Activated B cell treated with CpG ODN at 0.5 μM for 24 hours (primary cell): ENCODE data around the gene THBS2. TPM values are rescaled to one million over a fixed set of nuclear protein-coding genes. Genes with fewer than 3 reads are reported as not detected.

Experiments
- ATAC-seq: fragments of 200-7000 bp; cut with Tn5 transposase; one replicate; pipeline ENCODE4 v1.10.0; 2021; ENCODE audit warnings: low read depth, mild to moderate bottlenecking, moderate library complexity
- CTCF ChIA-PET: fragments of 350-600 bp; sonication (Branson Sonifier 250); formaldehyde crosslinking; loops from one replicate; lab custom pipeline; 2021; ENCODE audit warnings: antibody characterized with exemption; lab: Charles Lee
- POLR2A ChIA-PET: fragments of 350-600 bp; sonication (Branson Sonifier 250); formaldehyde crosslinking; loops from one replicate; lab custom pipeline; 2021; ENCODE audit warnings: antibody characterized with exemption; lab: Charles Lee
- DNase-seq: peaks from one replicate; pipeline ENCODE4 v3.0.0; 2022
- H3K27ac Mint-ChIP-seq: one replicate; pipeline ENCODE4 v1.8.0; 2020; ENCODE audit warnings: mixed read lengths
- H3K27me3 Mint-ChIP-seq: one replicate; pipeline ENCODE4 v1.8.0; 2021; ENCODE audit warnings: mixed read lengths
- H3K36me3 Mint-ChIP-seq: one replicate; pipeline ENCODE4 v1.8.0; 2021; ENCODE audit warnings: low read depth, mixed read lengths
- H3K4me1 Mint-ChIP-seq: one replicate; pipeline ENCODE4 v1.8.0; 2021; ENCODE audit warnings: mixed read lengths
- H3K4me3 Mint-ChIP-seq: one replicate; pipeline ENCODE4 v1.8.0; 2020; ENCODE audit warnings: mild to moderate bottlenecking, mixed read lengths
- H3K9me3 Mint-ChIP-seq: one replicate; pipeline ENCODE4 v1.8.0; 2020; ENCODE audit warnings: mixed read lengths
- CTCF ChIP-seq: fragments of 200-600 bp; IDR thresholded peaks from one replicate; pipeline ENCODE4 v1.8.0; 2022; ENCODE audit warnings: antibody characterized with exemption, mild to moderate bottlenecking
- intact Hi-C: fragments of 100-400 bp; cut with micrococcal nuclease; formaldehyde crosslinking; loops from one replicate; pipeline ENCODE4 v1.15.1; 2024
- total RNA-seq: library from RNA; stranded (reverse); gene quantifications from 2 replicates; pipeline ENCODE4 v1.2.3, GENCODE V29; 2022

Gene THBS2
- total RNA-seq, 1 donor from 2014 or later = not detected

GRCh38 chr6:169286961-169287360 is 33.3 kb upstream of the THBS2 start:
- no peak for TF ChIP-seq CTCF
- Mint-ChIP-seq H3K27me3 (peaks cover 2% of the 10 kb centered on the region), H3K4me3 (no peak overlapping the region), H3K9me3 (no peaks in the 10 kb centered on the region), H3K4me1 (no peaks in the 10 kb centered on the region), H3K27ac (no peak overlapping the region), H3K36me3 (no peaks in the 10 kb centered on the region)
- no peak for DNase-seq
- ChIA-PET CTCF (no interaction called here), POLR2A (no interaction called here)
- ATAC-seq = no peak
- intact Hi-C loops = no loop called here

GRCh38 chr6:169285165-169285564 is 31.5 kb upstream of the THBS2 start:
- Mint-ChIP-seq H3K4me1 (no peaks in the 10 kb centered on the region), H3K27ac (no peak overlapping the region), H3K4me3 (no peak overlapping the region), H3K36me3 (no peaks in the 10 kb centered on the region), H3K9me3 (no peaks in the 10 kb centered on the region), H3K27me3 (peaks cover 4% of the 10 kb centered on the region)
- ChIA-PET POLR2A (no interaction called here), CTCF (no interaction called here)
- no peak for TF ChIP-seq CTCF
- DNase-seq (no peak), ATAC-seq (no peak)
- intact Hi-C loops = no loop called here

GRCh38 chr6:169283924-169284323 is 30.3 kb upstream of the THBS2 start:
- Mint-ChIP-seq H3K27ac (no peak overlapping the region), H3K4me3 (no peak overlapping the region), H3K9me3 (no peaks in the 10 kb centered on the region), H3K27me3 (peaks cover 4% of the 10 kb centered on the region), H3K4me1 (no peaks in the 10 kb centered on the region), H3K36me3 (no peaks in the 10 kb centered on the region)
- TF ChIP-seq CTCF = no peak
- ChIA-PET POLR2A (no interaction called here), CTCF (no interaction called here)
- no peak for DNase-seq
- no peak for ATAC-seq
- intact Hi-C loops = no loop called here

- intact Hi-C loops = no loop called here
Measured at GRCh38 chr6:169282043-169282442, 28.4 kb upstream of the THBS2 start.

GRCh38 chr6:169277619-169278018 is 24.0 kb upstream of the THBS2 start:
- DNase-seq (no peak), ATAC-seq (no peak)
- H3K27me3 Mint-ChIP-seq = peaks cover 2% of the 10 kb centered on the region
- intact Hi-C loops = no loop called here
- no peaks in the 10 kb centered on the region for H3K4me1 Mint-ChIP-seq
- no peaks in the 10 kb centered on the region for H3K9me3 Mint-ChIP-seq
- no peaks in the 10 kb centered on the region for H3K36me3 Mint-ChIP-seq
- no peak overlapping the region for H3K4me3 Mint-ChIP-seq
- ChIA-PET POLR2A (no interaction called here), CTCF (no interaction called here)
- no peak for TF ChIP-seq CTCF
- no peak overlapping the region for H3K27ac Mint-ChIP-seq

More at GRCh38 chr6:169282043-169282442, 28.4 kb upstream of the THBS2 start:
- ChIA-PET CTCF (no interaction called here), POLR2A (no interaction called here)
- H3K27ac Mint-ChIP-seq = no peak overlapping the region
- no peaks in the 10 kb centered on the region for H3K4me1 Mint-ChIP-seq
- H3K27me3 Mint-ChIP-seq = peaks cover 4% of the 10 kb centered on the region
- H3K9me3 Mint-ChIP-seq = no peaks in the 10 kb centered on the region
- DNase-seq (no peak), ATAC-seq (no peak)
- no peaks in the 10 kb centered on the region for H3K36me3 Mint-ChIP-seq
- no peak for TF ChIP-seq CTCF
- H3K4me3 Mint-ChIP-seq = no peak overlapping the region
